Thyroid gland (tissue), 4 donors: ENCODE results near the gene ABCA6.

Experiments used
- POLR2A ChIP-seq, 2 donors: fragments of 450-650 bp; IDR thresholded peaks; one replicate each; pipeline ENCODE4 v1.6.1; 2017; ENCODE audit warnings: antibody characterized with exemption in 2 of 2, mild to moderate bottlenecking in 2 of 2, moderate library complexity in 1 of 2
- TF ChIP-seq, protein P1 (sequence below), 6 experiments: fragments of 200-600 bp in 3 of 6; fragments of 450-650 bp in 3 of 6; sonication (generic) in 3 of 6; IDR thresholded peaks; one replicate each; pipeline ENCODE4 v1.5.1; 2016 to 2019; ENCODE audit warnings: antibody characterized with exemption in 6 of 6, mild to moderate bottlenecking in 2 of 6, inconsistent platforms in 1 of 6, moderate library complexity in 1 of 6

DNA sequence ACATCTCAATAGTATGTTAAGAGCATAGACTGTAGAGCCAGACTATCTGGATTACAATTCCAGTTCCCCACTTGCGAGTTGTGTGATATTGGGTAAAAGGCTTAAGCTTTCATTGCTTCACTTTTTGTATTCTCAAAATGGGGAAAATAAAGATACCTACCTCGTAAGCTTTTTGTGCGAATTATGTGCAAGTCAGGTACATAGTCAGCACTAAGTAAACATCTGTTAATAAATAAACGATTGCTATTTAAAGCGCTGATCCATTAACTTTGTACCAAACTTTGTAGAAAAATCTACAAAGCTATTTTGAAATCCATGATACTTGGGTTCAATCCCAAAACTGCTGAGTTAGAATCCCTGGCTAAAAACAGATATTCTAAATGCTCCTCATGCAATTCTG, 19.6 kb downstream of the ABCA6 start:
- TF ChIP-seq, protein P1, sequence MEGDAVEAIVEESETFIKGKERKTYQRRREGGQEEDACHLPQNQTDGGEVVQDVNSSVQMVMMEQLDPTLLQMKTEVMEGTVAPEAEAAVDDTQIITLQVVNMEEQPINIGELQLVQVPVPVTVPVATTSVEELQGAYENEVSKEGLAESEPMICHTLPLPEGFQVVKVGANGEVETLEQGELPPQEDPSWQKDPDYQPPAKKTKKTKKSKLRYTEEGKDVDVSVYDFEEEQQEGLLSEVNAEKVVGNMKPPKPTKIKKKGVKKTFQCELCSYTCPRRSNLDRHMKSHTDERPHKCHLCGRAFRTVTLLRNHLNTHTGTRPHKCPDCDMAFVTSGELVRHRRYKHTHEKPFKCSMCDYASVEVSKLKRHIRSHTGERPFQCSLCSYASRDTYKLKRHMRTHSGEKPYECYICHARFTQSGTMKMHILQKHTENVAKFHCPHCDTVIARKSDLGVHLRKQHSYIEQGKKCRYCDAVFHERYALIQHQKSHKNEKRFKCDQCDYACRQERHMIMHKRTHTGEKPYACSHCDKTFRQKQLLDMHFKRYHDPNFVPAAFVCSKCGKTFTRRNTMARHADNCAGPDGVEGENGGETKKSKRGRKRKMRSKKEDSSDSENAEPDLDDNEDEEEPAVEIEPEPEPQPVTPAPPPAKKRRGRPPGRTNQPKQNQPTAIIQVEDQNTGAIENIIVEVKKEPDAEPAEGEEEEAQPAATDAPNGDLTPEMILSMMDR (IDR thresholded peaks at IDR 0.05) = no peak
- no peak for TF ChIP-seq POLR2A (IDR thresholded peaks at IDR 0.05)
